OCI-LY3 (cell line): ENCODE measurements around the gene DVL3.

Experiments used
- EZH2phosphoT487 ChIP-seq: fragments of 200-600 bp; shearing (Covaris generic); IDR thresholded peaks from 2 replicates; pipeline ENCODE4 v1.6.1; 2018; ENCODE audit warnings: antibody characterized with exemption, mixed run types, low read depth
- TF ChIP-seq, protein P1 (sequence below): fragments of 200-600, 300-600 bp; sonication (generic); IDR thresholded peaks from 2 replicates; pipeline ENCODE4 v1.5.1; 2014; ENCODE audit warnings: antibody characterized with exemption, low read length, low read depth

- TF ChIP-seq, protein P1, sequence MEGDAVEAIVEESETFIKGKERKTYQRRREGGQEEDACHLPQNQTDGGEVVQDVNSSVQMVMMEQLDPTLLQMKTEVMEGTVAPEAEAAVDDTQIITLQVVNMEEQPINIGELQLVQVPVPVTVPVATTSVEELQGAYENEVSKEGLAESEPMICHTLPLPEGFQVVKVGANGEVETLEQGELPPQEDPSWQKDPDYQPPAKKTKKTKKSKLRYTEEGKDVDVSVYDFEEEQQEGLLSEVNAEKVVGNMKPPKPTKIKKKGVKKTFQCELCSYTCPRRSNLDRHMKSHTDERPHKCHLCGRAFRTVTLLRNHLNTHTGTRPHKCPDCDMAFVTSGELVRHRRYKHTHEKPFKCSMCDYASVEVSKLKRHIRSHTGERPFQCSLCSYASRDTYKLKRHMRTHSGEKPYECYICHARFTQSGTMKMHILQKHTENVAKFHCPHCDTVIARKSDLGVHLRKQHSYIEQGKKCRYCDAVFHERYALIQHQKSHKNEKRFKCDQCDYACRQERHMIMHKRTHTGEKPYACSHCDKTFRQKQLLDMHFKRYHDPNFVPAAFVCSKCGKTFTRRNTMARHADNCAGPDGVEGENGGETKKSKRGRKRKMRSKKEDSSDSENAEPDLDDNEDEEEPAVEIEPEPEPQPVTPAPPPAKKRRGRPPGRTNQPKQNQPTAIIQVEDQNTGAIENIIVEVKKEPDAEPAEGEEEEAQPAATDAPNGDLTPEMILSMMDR: no peak
- TF ChIP-seq EZH2phosphoT487: no peak
Measured at GRCh38 chr3:184166671-184167070, 11.5 kb downstream of the DVL3 start.
